ENCODE results near the gene SMIM41. TPM values are rescaled to one million over a fixed set of nuclear protein-coding genes. Genes with fewer than 3 reads are reported as not detected.

Gene SMIM41
- total and polyA plus RNA-seq, 3 donors from 2014 or later = 2.6 to 21.7 (median 15.6) TPM

- Histone ChIP-seq H3K36me3 (ENCODE audit: low read depth, missing control alignments) (no peaks in the 10 kb centered on the region), H3K9me3 (no peaks in the 10 kb centered on the region), H3K27me3 (no peaks in the 10 kb centered on the region), H3K27ac (no peak overlapping the region), H3K4me3 (no peak overlapping the region), H3K4me1 (peaks cover 38% of the 10 kb centered on the region)
- intact Hi-C loops (cut with DNase I; ENCODE audit: low total_unique reads) = no loop called here
- DNase-seq = no peak
- 80 to 89% methylated on average over 6 of the region's 6 CpGs for WGBS, 2 donors
- TF ChIP-seq POLR2A (IDR thresholded peaks at IDR 0.05) = no peak
- TF ChIP-seq CTCF (IDR thresholded peaks at IDR 0.05) = no peak
These were observed 6.2 kb downstream of the SMIM41 start for GRCh38 chr12:52085682-52086180.

GRCh38 chr12:52086366-52086765, 6.9 kb downstream of the SMIM41 start:
- Histone ChIP-seq H3K4me3 (no peak overlapping the region), H3K27ac (no peak overlapping the region), H3K9me3 (no peaks in the 10 kb centered on the region), H3K36me3 (ENCODE audit: low read depth, missing control alignments) (no peaks in the 10 kb centered on the region), H3K27me3 (no peaks in the 10 kb centered on the region), H3K4me1 (peaks cover 33% of the 10 kb centered on the region)
- no peak for TF ChIP-seq CTCF (IDR thresholded peaks at IDR 0.05)
- TF ChIP-seq POLR2A (IDR thresholded peaks at IDR 0.05) = no peak
- peak; percentile 69 for DNase-seq
- intact Hi-C loops (cut with DNase I; ENCODE audit: low total_unique reads) = no loop called here
- 39 to 43% methylated on average over 9 of the region's 9 CpGs for WGBS, 2 donors

- intact Hi-C loops (cut with DNase I; ENCODE audit: low total_unique reads) = no loop called here
- Histone ChIP-seq H3K4me1 (peaks cover 25% of the 10 kb centered on the region), H3K36me3 (ENCODE audit: low read depth, missing control alignments) (no peaks in the 10 kb centered on the region), H3K4me3 (no peak overlapping the region), H3K27me3 (no peaks in the 10 kb centered on the region), H3K27ac (no peak overlapping the region), H3K9me3 (no peaks in the 10 kb centered on the region)
- no peak for DNase-seq
- WGBS, 2 donors = 87% methylated on average over 22 of the region's 22 CpGs
- no peak for TF ChIP-seq CTCF (IDR thresholded peaks at IDR 0.05)
These were observed 7.7 kb downstream of the SMIM41 start for GRCh38 chr12:52086944-52087835.

- Histone ChIP-seq H3K4me1 (peaks cover 14% of the 10 kb centered on the region), H3K9me3 (no peaks in the 10 kb centered on the region), H3K4me3 (no peak overlapping the region), H3K27me3 (no peaks in the 10 kb centered on the region), H3K36me3 (ENCODE audit: low read depth, missing control alignments) (no peaks in the 10 kb centered on the region), H3K27ac (no peak overlapping the region)
- 88 to 93% methylated on average over 17 to 20 of the region's 20 CpGs for WGBS, 2 donors
- DNase-seq = no peak
- intact Hi-C loops (cut with DNase I; ENCODE audit: low total_unique reads) = no loop called here
- TF ChIP-seq CTCF (IDR thresholded peaks at IDR 0.05) (no peak), POLR2A (IDR thresholded peaks at IDR 0.05) (no peak)
These were observed 8.7 kb downstream of the SMIM41 start for GRCh38 chr12:52087961-52088820.

Measured in testis (tissue), 3 donors.